Heart left ventricle (tissue), 13 donors: ENCODE results near the gene PFN4.

Experiments
- POLR2A ChIP-seq, 2 donors: fragments of 450-650 bp; IDR thresholded peaks; one replicate each; pipeline ENCODE4 v1.6.1; 2017; ENCODE audit warnings: antibody characterized with exemption in 2 of 2, mild to moderate bottlenecking in 2 of 2, moderate library complexity in 2 of 2
- TF ChIP-seq, protein P1 (sequence below), 12 donors: fragments of 200-600 bp; sonication (generic) in 4 of 12; IDR thresholded peaks; one replicate each; pipeline versions ENCODE4 v1.5.0 to v1.8.0; 2018 to 2022; ENCODE audit warnings: antibody characterized with exemption in 12 of 12, mild to moderate bottlenecking in 5 of 12
- donor health status: ischemic (EF 13 %, LVEDD 7.1; RV severe dilation, severe dysfunction).
- donor health status: DM: no; HTN: yes; CAD: no.
- donor health status: DM: no; HTN: no; CAD: no.
- donor health status: ischemic (EF 25% LVEDD 6.9; RV normal size, moderate dysfunction).
- donor health status: ischemic (EF 25% LVEDD 5.7; RV mildly dilated, moderate dysfunction).
- donor health status: ischemic (EF 35%, LVEDD 5.7; RV mildly dilated, moderate dysfunction).
- donor health status: nonischemic (EF 11% LVEDD 7.7; RV severe dilation, severe dysfunction).
- donor health status: DM: yes; HTN: yes; CAD: no.
- donor health status: PGD.
- donor health status: ischemic (EF 29% LVEDD 5.4; RV normal size, mild dysfunction).
- donor health status: nonischemic (EF 23%, LVEDD 6.1; RV moderate dilation, normal function).

DNA sequence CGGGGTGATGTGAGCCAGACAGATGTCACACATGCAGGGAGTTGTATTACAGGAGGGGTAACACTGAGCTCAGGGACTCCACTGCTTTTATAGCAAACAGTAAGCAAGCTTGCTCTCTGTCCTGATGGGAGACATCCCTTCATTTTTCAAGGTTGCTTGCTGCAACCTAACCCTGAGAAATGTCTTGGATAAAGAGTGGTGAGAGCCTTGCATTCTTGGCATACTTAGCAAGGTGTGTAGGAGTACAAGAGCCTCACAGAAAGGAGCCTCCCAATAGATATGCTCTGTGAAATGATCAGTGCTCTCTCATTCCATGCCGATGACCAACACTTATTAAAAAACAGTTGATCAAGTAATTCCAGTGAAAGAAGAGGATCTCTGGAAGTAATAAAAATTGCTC, 8.1 kb downstream of the PFN4 start:
- TF ChIP-seq, protein P1, sequence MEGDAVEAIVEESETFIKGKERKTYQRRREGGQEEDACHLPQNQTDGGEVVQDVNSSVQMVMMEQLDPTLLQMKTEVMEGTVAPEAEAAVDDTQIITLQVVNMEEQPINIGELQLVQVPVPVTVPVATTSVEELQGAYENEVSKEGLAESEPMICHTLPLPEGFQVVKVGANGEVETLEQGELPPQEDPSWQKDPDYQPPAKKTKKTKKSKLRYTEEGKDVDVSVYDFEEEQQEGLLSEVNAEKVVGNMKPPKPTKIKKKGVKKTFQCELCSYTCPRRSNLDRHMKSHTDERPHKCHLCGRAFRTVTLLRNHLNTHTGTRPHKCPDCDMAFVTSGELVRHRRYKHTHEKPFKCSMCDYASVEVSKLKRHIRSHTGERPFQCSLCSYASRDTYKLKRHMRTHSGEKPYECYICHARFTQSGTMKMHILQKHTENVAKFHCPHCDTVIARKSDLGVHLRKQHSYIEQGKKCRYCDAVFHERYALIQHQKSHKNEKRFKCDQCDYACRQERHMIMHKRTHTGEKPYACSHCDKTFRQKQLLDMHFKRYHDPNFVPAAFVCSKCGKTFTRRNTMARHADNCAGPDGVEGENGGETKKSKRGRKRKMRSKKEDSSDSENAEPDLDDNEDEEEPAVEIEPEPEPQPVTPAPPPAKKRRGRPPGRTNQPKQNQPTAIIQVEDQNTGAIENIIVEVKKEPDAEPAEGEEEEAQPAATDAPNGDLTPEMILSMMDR (IDR thresholded peaks at IDR 0.05): no peak
- no peak for TF ChIP-seq POLR2A (IDR thresholded peaks at IDR 0.05)
